Lower lobe of right lung (tissue), 2 donors: ENCODE results near the gene MYH2. TPM values are rescaled to one million over a fixed set of nuclear protein-coding genes. Genes with fewer than 3 reads are reported as not detected.

ENCODE experiments used
- ATAC-seq, 2 donors: fragments of 200-7000 bp; cut with Tn5 transposase; one replicate each; pipeline ENCODE4 v1.9.1; 2020 to 2022; ENCODE audit warnings: mild to moderate bottlenecking in 2 of 2, moderate library complexity in 2 of 2
- DNase-seq: peaks from one replicate; pipeline ENCODE4 v3.0.0-alpha.2; 2020
- H3K27ac ChIP-seq: fragments of 200-600 bp; one replicate; pipeline ENCODE4 v1.8.0; 2022
- H3K27me3 ChIP-seq: fragments of 200-600 bp; one replicate; pipeline ENCODE4 v1.8.0; 2022; ENCODE audit warnings: low read depth
- H3K36me3 ChIP-seq: fragments of 200-600 bp; one replicate; pipeline ENCODE4 v1.8.0; 2022; ENCODE audit warnings: mild to moderate bottlenecking
- H3K4me1 ChIP-seq: fragments of 200-600 bp; one replicate; pipeline ENCODE4 v1.8.0; 2022
- H3K4me3 ChIP-seq: fragments of 200-600 bp; one replicate; pipeline ENCODE4 v1.8.0; 2022; ENCODE audit warnings: mild to moderate bottlenecking
- H3K9me3 ChIP-seq: fragments of 200-600 bp; one replicate; pipeline ENCODE4 v1.8.0; 2022
- intact Hi-C: fragments of 100-400 bp; cut with DNase I; formaldehyde crosslinking; loops from one replicate; pipeline ENCODE4 v1.11.0; 2022
- total RNA-seq: library from RNA; stranded (reverse); fragmentation: NEBNext Ultra II Directional; extraction: Animal tissue kit (Norgen Biotek cat#: 25700); gene quantifications from one replicate; pipeline ENCODE4 v1.2.1, GENCODE V29; 2021
- TF ChIP-seq, protein P1 (sequence below): fragments of 200-600 bp; IDR thresholded peaks from one replicate; pipeline ENCODE4 v1.8.0; 2022; ENCODE audit warnings: antibody characterized with exemption, mild to moderate bottlenecking
- donor health status: DM: no; HTN: yes; CAD: no; lungs with severe emphysema.

The MYH2 gene
- total RNA-seq, 1 donor from 2014 or later, result 0.06 TPM

DNA sequence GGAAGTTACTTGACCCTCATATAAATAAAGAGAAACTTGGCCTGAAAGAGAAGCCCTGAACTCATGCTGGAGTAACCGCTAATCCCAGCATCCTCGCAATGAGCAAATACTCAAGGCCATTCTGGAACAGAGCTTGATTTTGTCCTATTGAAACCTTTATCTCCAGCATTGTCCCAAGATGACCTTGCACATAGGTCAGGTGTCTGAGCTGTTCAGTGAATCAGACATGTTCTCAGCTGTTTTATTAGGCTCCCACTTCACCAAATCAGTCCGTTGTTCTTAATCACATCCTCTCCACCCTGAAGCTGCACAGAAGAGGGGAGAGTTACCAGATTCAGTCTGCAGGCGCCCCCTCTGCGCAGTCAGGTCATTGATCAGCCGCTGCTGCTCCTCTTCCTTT lies 22.0 kb downstream of the MYH2 start:
- ATAC-seq, result no peak
- Histone ChIP-seq H3K9me3 (no peaks in the 10 kb centered on the region), H3K4me1 (no peaks in the 10 kb centered on the region), H3K27me3 (no peaks in the 10 kb centered on the region), H3K27ac (no peak overlapping the region), H3K36me3 (no peaks in the 10 kb centered on the region), H3K4me3 (no peak overlapping the region)
- no peak for DNase-seq
- TF ChIP-seq, protein P1, sequence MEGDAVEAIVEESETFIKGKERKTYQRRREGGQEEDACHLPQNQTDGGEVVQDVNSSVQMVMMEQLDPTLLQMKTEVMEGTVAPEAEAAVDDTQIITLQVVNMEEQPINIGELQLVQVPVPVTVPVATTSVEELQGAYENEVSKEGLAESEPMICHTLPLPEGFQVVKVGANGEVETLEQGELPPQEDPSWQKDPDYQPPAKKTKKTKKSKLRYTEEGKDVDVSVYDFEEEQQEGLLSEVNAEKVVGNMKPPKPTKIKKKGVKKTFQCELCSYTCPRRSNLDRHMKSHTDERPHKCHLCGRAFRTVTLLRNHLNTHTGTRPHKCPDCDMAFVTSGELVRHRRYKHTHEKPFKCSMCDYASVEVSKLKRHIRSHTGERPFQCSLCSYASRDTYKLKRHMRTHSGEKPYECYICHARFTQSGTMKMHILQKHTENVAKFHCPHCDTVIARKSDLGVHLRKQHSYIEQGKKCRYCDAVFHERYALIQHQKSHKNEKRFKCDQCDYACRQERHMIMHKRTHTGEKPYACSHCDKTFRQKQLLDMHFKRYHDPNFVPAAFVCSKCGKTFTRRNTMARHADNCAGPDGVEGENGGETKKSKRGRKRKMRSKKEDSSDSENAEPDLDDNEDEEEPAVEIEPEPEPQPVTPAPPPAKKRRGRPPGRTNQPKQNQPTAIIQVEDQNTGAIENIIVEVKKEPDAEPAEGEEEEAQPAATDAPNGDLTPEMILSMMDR, result no peak
- intact Hi-C loops, result no loop called here

DNA sequence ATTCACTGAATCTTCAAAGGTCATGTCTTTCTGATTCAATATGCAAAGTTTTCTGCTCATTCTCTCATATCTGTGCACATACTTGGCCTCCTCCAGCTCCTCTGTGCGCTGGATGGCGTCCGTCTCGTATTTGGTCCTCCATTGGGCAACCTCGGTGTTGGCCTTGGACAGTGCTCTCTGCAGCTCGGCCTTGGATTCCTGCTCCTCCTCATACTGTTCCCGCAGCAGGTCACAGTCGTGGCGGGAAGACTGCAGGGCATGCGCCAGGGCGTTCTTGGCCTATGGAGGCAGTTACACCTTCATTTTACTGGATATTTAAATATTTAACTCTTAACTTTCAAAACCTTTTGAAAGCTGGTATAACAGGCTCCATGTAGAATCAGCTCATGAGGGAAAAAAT lies 22.9 kb downstream of the MYH2 start:
- ATAC-seq (no peak), DNase-seq (no peak)
- no peaks in the 10 kb centered on the region for H3K36me3 ChIP-seq
- no peaks in the 10 kb centered on the region for H3K9me3 ChIP-seq
- intact Hi-C loops, result no loop called here
- TF ChIP-seq, protein P1, result no peak
- no peak overlapping the region for H3K4me3 ChIP-seq
- no peak overlapping the region for H3K27ac ChIP-seq
- H3K4me1 ChIP-seq, result no peaks in the 10 kb centered on the region
- no peaks in the 10 kb centered on the region for H3K27me3 ChIP-seq

GRCh38 chr17:10523064-10523463 lies 26.4 kb downstream of the MYH2 start:
- TF ChIP-seq, protein P1, result no peak
- no peak for DNase-seq
- H3K36me3 ChIP-seq, result no peaks in the 10 kb centered on the region
- intact Hi-C loops, result no loop called here
- H3K27me3 ChIP-seq, result no peaks in the 10 kb centered on the region
- no peak for ATAC-seq
- no peaks in the 10 kb centered on the region for H3K9me3 ChIP-seq
- no peaks in the 10 kb centered on the region for H3K4me1 ChIP-seq
- no peak overlapping the region for H3K27ac ChIP-seq
- no peak overlapping the region for H3K4me3 ChIP-seq

- H3K4me1 ChIP-seq, result no peaks in the 10 kb centered on the region
- no peak overlapping the region for H3K27ac ChIP-seq
- intact Hi-C loops, result no loop called here
Observed at GRCh38 chr17:10521949-10522348, 27.5 kb downstream of the MYH2 start.

DNA sequence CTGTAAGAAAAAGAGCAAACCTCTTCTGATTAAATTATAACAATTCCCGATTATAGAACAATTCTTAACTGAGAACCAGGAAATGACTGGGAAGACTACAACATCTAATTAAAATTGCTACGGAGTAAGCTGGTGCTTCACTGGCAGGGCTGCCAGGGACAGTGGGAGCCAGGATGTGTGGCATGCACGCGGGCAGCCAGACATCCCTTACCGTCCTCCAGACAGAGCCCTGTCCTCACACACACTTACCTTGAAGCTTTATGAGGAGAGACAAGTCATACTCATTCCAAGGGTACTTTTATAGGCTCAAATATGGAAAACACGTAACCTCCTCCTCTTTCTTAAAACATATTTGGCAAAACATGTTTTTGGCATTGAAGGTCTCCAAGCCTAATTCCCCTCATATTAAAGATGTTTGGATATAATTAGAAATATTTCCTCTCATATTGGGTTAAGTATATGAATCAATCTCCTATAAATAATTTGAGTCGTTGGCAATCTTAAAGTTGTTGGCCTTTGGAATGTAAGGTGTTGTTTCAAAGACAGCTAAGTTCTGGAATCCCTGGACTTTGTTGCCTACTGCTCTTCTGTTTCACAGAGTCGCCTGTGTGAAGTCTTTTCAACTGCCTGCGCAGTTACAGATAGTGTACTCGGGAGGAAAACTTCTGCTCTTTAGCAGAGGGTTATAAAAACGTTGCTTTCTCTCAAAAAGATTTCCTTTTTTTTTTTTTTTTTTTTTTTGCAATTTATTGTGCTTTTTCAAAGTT lies 31.0 kb downstream of the MYH2 start, which contains the start of gene MYH1:
Gene MYH1, minus strand, starts transcription at position 272 of the 767 bp plus-strand sequence. CDS start 1,900 bp downstream, outside the sequence.
- H3K9me3 ChIP-seq, result no peaks in the 10 kb centered on the region
- intact Hi-C loops, result no loop called here
- DNase-seq (no peak), ATAC-seq (no peak)
- no peaks in the 10 kb centered on the region for H3K36me3 ChIP-seq
- TF ChIP-seq, protein P1, result no peak
- H3K27ac ChIP-seq, result no peak within 1 kb of the TSS
- no peak within 1 kb of the TSS for H3K4me3 ChIP-seq
- H3K27me3 ChIP-seq, result no peaks in the 10 kb centered on the region
- no peaks in the 10 kb centered on the region for H3K4me1 ChIP-seq

More at GRCh38 chr17:10521949-10522348, 27.5 kb downstream of the MYH2 start:
- no peaks in the 10 kb centered on the region for H3K27me3 ChIP-seq
- no peak for DNase-seq
- H3K36me3 ChIP-seq, result no peaks in the 10 kb centered on the region
- no peaks in the 10 kb centered on the region for H3K9me3 ChIP-seq
- TF ChIP-seq, protein P1, result no peak
- no peak overlapping the region for H3K4me3 ChIP-seq
- ATAC-seq, result no peak
